IMR-90 (cell line): ENCODE measurements around the gene PARD3. TPM values are rescaled to one million over a fixed set of nuclear protein-coding genes. Genes with fewer than 3 reads are reported as not detected.

ENCODE experiments used
- ATAC-seq: fragments of 200-7000 bp; cut with Tn5 transposase; 2 replicates; pipeline ENCODE4 v1.9.1; 2020; ENCODE audit warnings: low read depth, mild to moderate bottlenecking, moderate library complexity
- BruUV-seq: library from RNA; stranded (reverse); fragments of 400-500 nt; replicated peaks from 2 replicates; lab custom pipeline; 2021; lab: Mats Ljungman, UMichigan
- CTCF ChIA-PET: fragments of 300-600 bp; formaldehyde crosslinking; extraction: SDS; loops from one replicate; lab custom pipeline; 2021; ENCODE audit warnings: antibody characterized with exemption; lab: Yijun Ruan, JAX
- POLR2A ChIA-PET: fragments of 300-600 bp; sonication (Branson Sonifier 250); formaldehyde crosslinking; loops from one replicate; lab custom pipeline; 2022; ENCODE audit warnings: antibody characterized with exemption; ENCODE audit not compliant: unreplicated experiment; lab: Charles Lee
- DNase-seq: peaks from one replicate; pipeline ENCODE4 v3.0.0; 2013
- H2AFZ ChIP-seq: replicated peaks from 2 replicates; pipeline ENCODE3; 2013; ENCODE audit warnings: low read length, mild to moderate bottlenecking; ENCODE audit not compliant: poor library complexity
- H2AK5ac ChIP-seq: 2 replicates; pipeline ENCODE4 v1.6.1; 2013; ENCODE audit warnings: low read depth, low read length, inconsistent platforms
- H2AK9ac ChIP-seq: replicated peaks from 2 replicates; pipeline ENCODE3; 2013; ENCODE audit warnings: mild to moderate bottlenecking, low read depth, low read length, moderate library complexity; ENCODE audit not compliant: poor library complexity
- H2BK120ac ChIP-seq: 2 replicates; pipeline ENCODE4 v1.6.1; 2013; ENCODE audit warnings: low read depth, low read length, inconsistent platforms
- H2BK15ac ChIP-seq: 3 replicates; pipeline ENCODE4 v1.6.1; 2013; ENCODE audit warnings: low read depth, low read length, inconsistent platforms
- H2BK20ac ChIP-seq: 2 replicates; pipeline ENCODE4 v1.6.1; 2013; ENCODE audit warnings: low read depth, mild to moderate bottlenecking, inconsistent platforms, low read length, moderate library complexity
- H2BK5ac ChIP-seq: 2 replicates; pipeline ENCODE4 v1.6.1; 2013; ENCODE audit warnings: mild to moderate bottlenecking, low read depth, low read length, inconsistent platforms; ENCODE audit not compliant: poor library complexity, severe bottlenecking
- H3K14ac ChIP-seq: replicated peaks from 2 replicates; pipeline ENCODE4 v1.6.1; 2013; ENCODE audit warnings: low read depth, low read length, inconsistent platforms
- H3K18ac ChIP-seq: 2 replicates; pipeline ENCODE4 v1.6.1; 2013; ENCODE audit warnings: low read depth, low read length, control low read depth
- H3K23ac ChIP-seq: 2 replicates; pipeline ENCODE4 v1.6.1; 2013; ENCODE audit warnings: low read depth, low read length, inconsistent platforms
- H3K27ac ChIP-seq: 2 replicates; pipeline ENCODE4 v1.5.1; 2013; ENCODE audit warnings: mild to moderate bottlenecking, control low read depth, low read length; ENCODE audit not compliant: insufficient read depth
- H3K27me3 ChIP-seq: 2 replicates; pipeline ENCODE4 v1.6.1; 2013; ENCODE audit warnings: low read length; ENCODE audit not compliant: control insufficient read depth, insufficient read depth
- H3K36me3 ChIP-seq: 2 replicates; pipeline ENCODE4 v1.6.1; 2013; ENCODE audit warnings: low read length, mixed read lengths; ENCODE audit not compliant: control insufficient read depth, insufficient read depth
- H3K4ac ChIP-seq: 2 replicates; pipeline ENCODE4 v1.6.1; 2013; ENCODE audit warnings: low read depth, low read length, inconsistent platforms
- H3K4me1 ChIP-seq: 2 replicates; pipeline ENCODE4 v1.6.1; 2013; ENCODE audit warnings: low read length, mixed read lengths; ENCODE audit not compliant: control insufficient read depth, insufficient read depth
- H3K4me2 ChIP-seq: 2 replicates; pipeline ENCODE4 v1.6.1; 2013; ENCODE audit warnings: low read depth, mild to moderate bottlenecking, control low read depth, low read length, moderate library complexity
- H3K4me3 ChIP-seq: 2 replicates; pipeline ENCODE4 v1.5.1; 2013; ENCODE audit warnings: low read depth, mild to moderate bottlenecking, control low read depth, low read length, moderate library complexity; ENCODE audit not compliant: insufficient read depth
- H3K56ac ChIP-seq: 2 replicates; pipeline ENCODE4 v1.6.1; 2013; ENCODE audit warnings: low read length, inconsistent platforms; ENCODE audit not compliant: insufficient read depth; ENCODE audit errors: extremely low read depth
- H3K79me1 ChIP-seq, 2 experiments: 2 replicates each; pipeline ENCODE4 v1.6.1; 2013; ENCODE audit warnings: low read length in 2 of 2, inconsistent platforms in 1 of 2, low read depth in 1 of 2
- H3K9ac ChIP-seq: 2 replicates; pipeline ENCODE4 v1.6.1; 2013; ENCODE audit warnings: low read depth, low read length, control low read depth
- H3K9me1 ChIP-seq: 2 replicates; pipeline ENCODE4 v1.6.1; 2013; ENCODE audit warnings: low read length, inconsistent platforms; ENCODE audit not compliant: insufficient read depth
- H3K9me3 ChIP-seq: 2 replicates; pipeline ENCODE4 v1.6.1; 2013; ENCODE audit warnings: low read length; ENCODE audit not compliant: control insufficient read depth, insufficient read depth
- H4K20me1 ChIP-seq: 2 replicates; pipeline ENCODE4 v1.6.1; 2013; ENCODE audit warnings: low read length, inconsistent platforms; ENCODE audit not compliant: insufficient read depth
- H4K5ac ChIP-seq: 2 replicates; pipeline ENCODE4 v1.6.1; 2013; ENCODE audit warnings: mild to moderate bottlenecking, low read depth, low read length, control low read depth
- H4K8ac ChIP-seq, 2 experiments: 2 replicates each; pipeline ENCODE4 v1.6.1; 2013; ENCODE audit warnings: low read depth in 2 of 2, low read length in 2 of 2, control low read depth in 1 of 2, inconsistent platforms in 1 of 2
- H4K91ac ChIP-seq: 2 replicates; pipeline ENCODE4 v1.6.1; 2013; ENCODE audit warnings: low read depth, low read length, inconsistent platforms; ENCODE audit not compliant: insufficient read depth
- BHLHE40 ChIP-seq: fragments of 150-350 bp; IDR thresholded peaks from 2 replicates; pipeline ENCODE4 v1.6.1; 2016; ENCODE audit warnings: mild to moderate bottlenecking, low read depth, low read length
- CHD1 ChIP-seq: IDR thresholded peaks from 2 replicates; pipeline ENCODE4 v1.6.1; 2012; ENCODE audit warnings: low read depth, low read length, improper control_type of control experiment
- MAFK ChIP-seq: IDR thresholded peaks from 2 replicates; pipeline ENCODE4 v1.6.1; 2012; ENCODE audit warnings: low read depth, low read length, improper control_type of control experiment
- RFX5 ChIP-seq: IDR thresholded peaks from 2 replicates; pipeline ENCODE4 v1.8.0; 2012; ENCODE audit warnings: low read depth, mild to moderate bottlenecking, low read length, moderate library complexity
- WGBS, 2 experiments: methylation state at CpG; one replicate each; pipeline versions ENCODE4 v1.1.5 to v1.1.7; 2013; ENCODE audit warnings: missing lambda C conversion rate in 2 of 2; ENCODE audit not compliant: insufficient read length in 1 of 2; ENCODE audit errors: extremely low coverage in 2 of 2; 5-methylcytosine and 5-hydroxymethylcytosine counted together
- dilution Hi-C: fragments of 300-500 bp; cut with HindIII; formaldehyde crosslinking; loops from one replicate; pipeline ENCODE4 v1.14.3; 2018; ENCODE audit warnings: low sequenced_read_pairs; ENCODE audit not compliant: unreplicated experiment
- in situ Hi-C: fragments of 300-500 bp; cut with MboI; formaldehyde crosslinking; loops from 3 replicates; pipeline ENCODE4 v1.14.3; 2019; ENCODE audit warnings: low sequenced_read_pairs, inconsistent platforms, mixed read lengths
- intact Hi-C: fragments of 100-400 bp; cut with micrococcal nuclease; formaldehyde crosslinking; loops from 2 replicates; pipeline ENCODE4 v1.10.0; 2022
- polyA plus RNA-seq, 3 experiments: library from polyadenylated mRNA; depleted of rRNA; stranded (reverse); fragments of >200 nt; gene quantifications; 2 replicates each; pipeline ENCODE4 v1.2.3, GENCODE V29; 2012; ENCODE audit warnings: low replicate concordance in 1 of 3
- total RNA-seq: library from RNA; depleted of rRNA; stranded (reverse); fragments of >200 nt; gene quantifications from 2 replicates; pipeline ENCODE4 v1.2.3, GENCODE V29; 2012

PARD3 gene
- total and polyA plus RNA-seq, 2 of the 4 experiments (the other 2 are of a cell fraction): 14.6 to 37.5 TPM

GRCh38 chr10:34189830-34190229 lies 625.3 kb downstream of the PARD3 start:
- TF ChIP-seq RFX5 (no peak), BHLHE40 (no peak), MAFK (no peak), CHD1 (no peak)
- H3K18ac ChIP-seq: no peak overlapping the region
- H2BK15ac ChIP-seq: no peak overlapping the region
- H2BK5ac ChIP-seq: no peak overlapping the region
- no peak overlapping the region for H3K9ac ChIP-seq
- H2AK5ac ChIP-seq: no peak overlapping the region
- intact Hi-C loops (loop anchor here (10.0 kb wide), 1 partner anchor 1125 kb away; no protein-coding TSS in a partner anchor), in situ Hi-C loops (no loop called here), dilution Hi-C loops (no loop called here)
- no peak overlapping the region for H4K5ac ChIP-seq
- H3K27ac ChIP-seq: no peak overlapping the region
- BruUV-seq: no TSS peak
- ChIA-PET CTCF (no interaction called here), POLR2A (no interaction called here)
- no peaks in the 10 kb centered on the region for H3K9me1 ChIP-seq
- H2AK9ac ChIP-seq: no peak overlapping the region
- no peak overlapping the region for H3K4ac ChIP-seq
- H2BK120ac ChIP-seq: no peak overlapping the region
- no peaks in the 10 kb centered on the region for H4K20me1 ChIP-seq
- H2AFZ ChIP-seq: no peak overlapping the region
- no peak overlapping the region for H4K91ac ChIP-seq
- H3K56ac ChIP-seq: no peak overlapping the region
- no peak overlapping the region for H3K23ac ChIP-seq
- no peak overlapping the region for H2BK20ac ChIP-seq
- no peak for DNase-seq
- H3K4me1 ChIP-seq: peaks cover 3% of the 10 kb centered on the region; the same call in 1 of the 2 replicates
- no peaks in the 10 kb centered on the region for H3K9me3 ChIP-seq
- no peak for ATAC-seq
- WGBS, 2 experiments: no CpG with 5 or more reads among the region's 1 CpG
- no peak overlapping the region for H3K4me2 ChIP-seq
- H3K79me1 ChIP-seq: no peaks in the 10 kb centered on the region
- H3K4me3 ChIP-seq: no peak overlapping the region
- H3K27me3 ChIP-seq: peaks cover 2% of the 10 kb centered on the region; the same call in 1 of the 2 replicates
- no peak overlapping the region for H4K8ac ChIP-seq
- no peak overlapping the region for H3K14ac ChIP-seq
- no peaks in the 10 kb centered on the region for H3K36me3 ChIP-seq
